Osteoblast (primary cell): Measurements from ENCODE around the gene ITPA. TPM values are rescaled to one million over a fixed set of nuclear protein-coding genes. Genes with fewer than 3 reads are reported as not detected.
A peak's percentile ranks its signal among the peaks of the same experiment; 100 is the strongest.

Source experiments
- DNase-seq: peaks from one replicate; pipeline ENCODE4 v3.0.0; 2011; ENCODE audit warnings: low spot score, mixed read lengths; ENCODE audit not compliant: insufficient read length; ENCODE audit errors: missing footprints
- H2AFZ ChIP-seq: 2 replicates; pipeline ENCODE4 v1.6.0; 2011; ENCODE audit warnings: mild to moderate bottlenecking, low read length
- H3K27ac ChIP-seq: 2 replicates; pipeline ENCODE4 v1.5.1; 2011; ENCODE audit warnings: mild to moderate bottlenecking, low read depth, low read length, moderate library complexity
- H3K27me3 ChIP-seq: 2 replicates; pipeline ENCODE4 v1.6.0; 2012; ENCODE audit warnings: mild to moderate bottlenecking, control low read depth, inconsistent platforms, low read length, moderate library complexity; ENCODE audit not compliant: insufficient read depth
- H3K36me3 ChIP-seq: 2 replicates; pipeline ENCODE4 v1.5.1; 2011; ENCODE audit warnings: mild to moderate bottlenecking, low read length, control low read depth, moderate library complexity; ENCODE audit not compliant: insufficient read depth
- H3K4me1 ChIP-seq: 2 replicates; pipeline ENCODE4 v1.5.1; 2011; ENCODE audit warnings: mild to moderate bottlenecking, low read length, control low read depth, moderate library complexity; ENCODE audit not compliant: insufficient read depth
- H3K4me2 ChIP-seq: 2 replicates; pipeline ENCODE4 v1.6.0; 2011; ENCODE audit warnings: mild to moderate bottlenecking, low read length; ENCODE audit not compliant: insufficient read depth
- H3K4me3 ChIP-seq: fragments of 200-600 bp; sonication (generic); 3 replicates; pipeline ENCODE4 v1.5.1; 2012; ENCODE audit warnings: mild to moderate bottlenecking, low read length, inconsistent platforms; ENCODE audit not compliant: insufficient read depth
- H3K79me2 ChIP-seq: 2 replicates; pipeline ENCODE4 v1.6.0; 2012; ENCODE audit warnings: mild to moderate bottlenecking, low read length, control low read depth, inconsistent platforms; ENCODE audit not compliant: insufficient read depth
- H3K9me3 ChIP-seq: 2 replicates; pipeline ENCODE4 v1.5.1; 2011; ENCODE audit warnings: low read depth, low read length, control low read depth
- H4K20me1 ChIP-seq: 2 replicates; pipeline ENCODE4 v1.6.0; 2012; ENCODE audit warnings: mild to moderate bottlenecking, low read length, control low read depth; ENCODE audit not compliant: insufficient read depth
- total RNA-seq: library from RNA; depleted of rRNA; stranded (reverse); fragments of >200 nt; gene quantifications from 2 replicates; pipeline ENCODE4 v1.2.3, GENCODE V29; 2012
- TF ChIP-seq, protein P1 (sequence below): IDR thresholded peaks from 2 replicates; pipeline ENCODE4 v1.5.1; 2011; ENCODE audit warnings: mild to moderate bottlenecking, low read depth, low read length, moderate library complexity; ENCODE audit errors: extremely low read depth

Gene ITPA
- total RNA-seq, 1 donor, result 34.0 TPM

DNA sequence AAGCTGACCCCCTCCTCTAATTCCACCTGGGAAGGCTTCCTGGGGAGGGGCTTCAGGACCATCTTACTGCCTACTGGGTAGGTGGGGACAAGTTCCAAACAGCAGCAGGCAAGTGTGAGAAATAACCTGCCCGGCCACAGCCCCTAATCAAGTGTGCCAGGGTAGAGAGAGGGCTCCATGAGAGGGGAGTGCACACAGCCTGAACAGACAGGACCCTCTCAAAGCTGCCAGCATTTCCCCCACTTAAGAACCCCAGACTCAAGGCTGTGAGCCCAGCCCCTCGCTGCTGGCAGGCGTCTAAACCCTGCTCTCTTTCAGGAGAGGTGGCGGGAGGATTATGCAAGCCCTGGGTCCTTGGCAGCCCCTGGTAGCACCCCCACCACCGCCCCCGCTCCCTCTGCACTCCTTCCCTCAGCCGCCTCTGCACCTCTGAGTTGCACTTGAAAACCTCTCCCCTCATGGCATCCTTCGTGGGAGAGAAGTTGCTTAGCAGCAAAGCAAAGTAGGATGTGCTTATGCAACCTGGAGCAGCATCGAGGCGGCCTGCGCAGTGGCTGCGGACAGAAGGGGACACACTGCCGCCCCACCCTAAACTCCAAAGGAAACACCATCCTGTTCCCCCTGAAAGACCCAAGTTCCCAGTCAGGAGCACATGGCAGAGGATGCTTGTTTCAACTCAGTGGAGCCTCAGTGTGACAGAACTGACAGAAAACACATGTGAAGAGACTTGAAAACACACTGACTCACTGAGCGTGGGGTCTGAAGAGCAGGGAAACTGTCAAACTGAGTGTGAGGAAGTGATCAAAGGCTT is 15.3 kb upstream of the ITPA start:
- Histone ChIP-seq H3K79me2 (no peaks in the 10 kb centered on the region), H3K9me3 (no peaks in the 10 kb centered on the region), H3K27ac (no peak overlapping the region), H2AFZ (no peak overlapping the region), H3K36me3 (peaks cover 73% of the 10 kb centered on the region), H3K4me1 (no peaks in the 10 kb centered on the region), H4K20me1 (no peaks in the 10 kb centered on the region), H3K4me2 (no peak overlapping the region), H3K27me3 (no peaks in the 10 kb centered on the region), H3K4me3 (no peak overlapping the region)
- TF ChIP-seq, protein P1, sequence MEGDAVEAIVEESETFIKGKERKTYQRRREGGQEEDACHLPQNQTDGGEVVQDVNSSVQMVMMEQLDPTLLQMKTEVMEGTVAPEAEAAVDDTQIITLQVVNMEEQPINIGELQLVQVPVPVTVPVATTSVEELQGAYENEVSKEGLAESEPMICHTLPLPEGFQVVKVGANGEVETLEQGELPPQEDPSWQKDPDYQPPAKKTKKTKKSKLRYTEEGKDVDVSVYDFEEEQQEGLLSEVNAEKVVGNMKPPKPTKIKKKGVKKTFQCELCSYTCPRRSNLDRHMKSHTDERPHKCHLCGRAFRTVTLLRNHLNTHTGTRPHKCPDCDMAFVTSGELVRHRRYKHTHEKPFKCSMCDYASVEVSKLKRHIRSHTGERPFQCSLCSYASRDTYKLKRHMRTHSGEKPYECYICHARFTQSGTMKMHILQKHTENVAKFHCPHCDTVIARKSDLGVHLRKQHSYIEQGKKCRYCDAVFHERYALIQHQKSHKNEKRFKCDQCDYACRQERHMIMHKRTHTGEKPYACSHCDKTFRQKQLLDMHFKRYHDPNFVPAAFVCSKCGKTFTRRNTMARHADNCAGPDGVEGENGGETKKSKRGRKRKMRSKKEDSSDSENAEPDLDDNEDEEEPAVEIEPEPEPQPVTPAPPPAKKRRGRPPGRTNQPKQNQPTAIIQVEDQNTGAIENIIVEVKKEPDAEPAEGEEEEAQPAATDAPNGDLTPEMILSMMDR, result no peak
- peak; percentile 71 for DNase-seq

- TF ChIP-seq, protein P1, result no peak
- Histone ChIP-seq H4K20me1 (no peaks in the 10 kb centered on the region), H3K36me3 (peaks cover 74% of the 10 kb centered on the region), H3K27ac (no peak overlapping the region), H3K4me2 (no peak overlapping the region), H3K79me2 (no peaks in the 10 kb centered on the region), H3K4me1 (no peaks in the 10 kb centered on the region), H3K4me3 (no peak overlapping the region), H3K27me3 (no peaks in the 10 kb centered on the region), H2AFZ (no peak overlapping the region), H3K9me3 (no peaks in the 10 kb centered on the region)
- peak; percentile 44 for DNase-seq
Observed at GRCh38 chr20:3194617-3195280, 14.5 kb upstream of the ITPA start.

GRCh38 chr20:3195590-3196237 is 13.6 kb upstream of the ITPA start:
- Histone ChIP-seq H3K27me3 (no peaks in the 10 kb centered on the region), H3K9me3 (no peaks in the 10 kb centered on the region), H3K4me2 (no peak overlapping the region), H3K79me2 (no peaks in the 10 kb centered on the region), H2AFZ (no peak overlapping the region), H3K27ac (no peak overlapping the region), H3K36me3 (peaks cover 73% of the 10 kb centered on the region), H3K4me1 (no peaks in the 10 kb centered on the region), H3K4me3 (no peak overlapping the region), H4K20me1 (no peaks in the 10 kb centered on the region)
- peak; percentile 58 for DNase-seq
- TF ChIP-seq, protein P1, result no peak

DNA sequence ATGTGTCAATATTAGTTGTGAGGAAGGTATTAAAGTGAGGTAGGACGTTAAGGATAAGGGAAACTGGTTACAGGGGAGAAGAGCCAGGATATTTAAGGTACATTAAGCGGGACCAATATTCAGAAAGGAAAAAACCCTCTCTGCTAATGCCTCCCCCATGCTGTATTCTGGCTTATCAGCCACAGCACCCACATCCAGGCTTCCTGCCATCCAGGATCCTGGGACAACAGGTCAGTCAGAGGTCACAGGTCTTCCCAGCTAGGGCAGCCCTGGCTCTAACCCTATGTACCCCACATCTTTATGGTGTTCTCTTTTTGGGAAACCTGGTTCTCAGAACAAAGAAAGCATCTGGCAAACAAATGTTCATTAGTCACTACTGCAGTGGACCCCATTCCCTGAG is 10.1 kb upstream of the ITPA start:
- H2AFZ ChIP-seq, result no peak overlapping the region
- no peaks in the 10 kb centered on the region for H4K20me1 ChIP-seq
- no peak overlapping the region for H3K27ac ChIP-seq
- no peak overlapping the region for H3K4me2 ChIP-seq
- H3K79me2 ChIP-seq, result peaks cover 23% of the 10 kb centered on the region
- peaks cover 49% of the 10 kb centered on the region for H3K36me3 ChIP-seq
- TF ChIP-seq, protein P1, result no peak
- H3K27me3 ChIP-seq, result no peaks in the 10 kb centered on the region
- no peak for DNase-seq
- no peak overlapping the region for H3K4me3 ChIP-seq
- H3K4me1 ChIP-seq, result peaks cover 6% of the 10 kb centered on the region
- H3K9me3 ChIP-seq, result no peaks in the 10 kb centered on the region
